ENCODE data around the gene CHIC1.
"Not testable (repeated sequence)": the region's sequence is repeated elsewhere in the genome, so short reads cannot be mapped to it uniquely, and the experiment has no call there.

Gene CHIC1

DNA sequence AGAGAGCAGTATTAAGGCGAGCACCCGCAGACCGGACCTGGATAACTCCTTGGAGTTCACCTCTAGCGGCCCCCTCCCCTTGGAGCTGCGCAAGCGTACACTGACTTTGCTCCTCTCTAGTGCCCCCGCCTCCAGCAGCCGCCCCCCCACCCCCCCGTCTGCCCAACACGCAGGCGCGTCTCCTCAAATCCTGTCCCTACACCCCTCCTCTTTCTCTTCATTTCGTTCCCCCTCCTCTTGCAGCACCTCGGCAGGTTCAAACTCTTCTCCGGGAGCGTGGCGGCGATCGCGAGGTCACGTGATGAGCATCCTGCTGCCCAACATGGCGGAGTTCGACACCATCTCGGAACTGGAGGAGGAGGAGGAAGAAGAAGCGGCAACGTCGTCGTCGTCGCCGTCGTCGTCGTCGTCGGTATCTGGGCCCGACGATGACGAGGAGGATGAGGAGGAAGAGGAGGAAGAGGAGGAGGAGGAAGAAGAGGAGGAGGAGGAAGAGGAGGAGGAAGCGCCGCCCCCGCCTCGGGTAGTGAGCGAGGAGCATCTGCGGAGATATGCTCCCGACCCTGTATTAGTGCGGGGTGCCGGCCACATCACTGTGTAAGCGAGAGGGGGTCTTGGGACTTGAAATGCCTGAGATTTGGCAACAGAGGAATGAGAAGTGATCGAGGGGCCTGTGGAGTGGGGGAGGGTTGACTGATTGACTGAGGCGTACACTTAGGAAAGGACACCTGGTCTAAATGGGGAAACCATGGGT, at the start of gene CHIC1:
Gene CHIC1, plus strand, starts transcription at position 214 of the 754 bp plus-strand sequence. Its CDS starts 88 bp downstream, at position 302.
- peaks cover 9% of the 10 kb centered on the region for H3K4me1 ChIP-seq
- no peaks in the 10 kb centered on the region for H3K9me3 ChIP-seq
- H3K27me3 ChIP-seq: peaks cover 90% of the 10 kb centered on the region
- H3K36me3 ChIP-seq: no peaks in the 10 kb centered on the region
- peak within 1 kb of the TSS; percentile 69 for H3K4me3 ChIP-seq
- peak within 1 kb of the TSS; percentile 81 for H3K27ac ChIP-seq
- peak within 1 kb of the TSS; percentile 74 for H3K9ac ChIP-seq
- H4K20me1 ChIP-seq: 0 out of 2 replicates have a peak, but pooled peaks cover 10% of the 10 kb centered on the region
- TF ChIP-seq Cebpa-rat (IDR thresholded peaks at IDR 0.05): no peak
- H3K4me2 ChIP-seq: peak within 1 kb of the TSS; percentile 76

- not testable (repeated sequence) for H3K4me3 ChIP-seq, H4K20me1 ChIP-seq, H3K9ac ChIP-seq, H3K27ac ChIP-seq, H3K4me1 ChIP-seq, H3K36me3 ChIP-seq, H3K4me2 ChIP-seq, H3K9me3 ChIP-seq
- peaks cover 74% of the 10 kb centered on the region for H3K27me3 ChIP-seq
Measured at GRCh38 chrX:73522823-73523222, 40.2 kb upstream of the CHIC1 start.

- no peak overlapping the region for H3K4me3 ChIP-seq
- H3K9ac ChIP-seq: no peak overlapping the region
- no peak for TF ChIP-seq Cebpa-rat (IDR thresholded peaks at IDR 0.05)
- H3K27ac ChIP-seq: no peak overlapping the region
- H3K4me2 ChIP-seq: no peak overlapping the region
- peaks cover 6% of the 10 kb centered on the region for H3K9me3 ChIP-seq
- H3K36me3 ChIP-seq: no peaks in the 10 kb centered on the region
- H3K4me1 ChIP-seq: no peaks in the 10 kb centered on the region
- H3K27me3 ChIP-seq: peaks cover 70% of the 10 kb centered on the region
- H4K20me1 ChIP-seq: no peaks in the 10 kb centered on the region
Measured at GRCh38 chrX:73524906-73525305, 38.1 kb upstream of the CHIC1 start.

DNA sequence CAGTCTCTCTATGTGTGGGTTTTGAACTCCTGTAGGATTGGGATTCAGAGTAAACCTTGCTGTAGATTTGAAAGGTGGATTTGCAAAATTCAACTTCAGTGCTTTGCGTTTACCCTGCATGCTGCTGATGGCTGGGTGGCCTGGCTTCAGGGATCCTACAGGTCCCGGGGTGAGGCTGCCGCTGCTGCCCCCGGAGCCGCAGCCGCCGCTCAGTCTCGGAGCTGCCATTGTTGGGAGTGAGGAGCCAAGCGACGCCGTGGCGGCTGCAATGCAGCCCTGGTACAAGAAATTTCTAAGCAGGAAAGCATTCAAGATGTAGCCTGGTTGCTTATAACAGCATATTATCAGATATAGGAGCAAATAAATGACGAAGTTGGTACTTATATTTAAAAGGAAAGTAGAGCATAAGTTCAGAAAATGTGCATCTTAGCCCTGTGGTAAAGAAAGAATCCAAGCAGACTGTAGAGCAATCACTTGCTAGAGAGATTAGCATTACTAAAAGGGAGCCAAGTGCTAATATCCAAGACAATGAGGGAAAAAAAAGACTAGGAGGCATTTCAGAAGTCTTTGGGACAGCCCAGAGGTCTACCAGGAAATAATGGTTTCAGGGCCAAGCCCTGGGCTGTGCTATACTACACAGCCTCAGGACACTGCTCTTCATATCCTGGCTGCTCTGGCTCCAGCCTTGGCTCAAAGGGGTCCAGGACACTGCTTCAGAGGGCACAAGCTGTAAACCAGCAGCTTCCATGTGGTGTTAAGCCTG, 36.9 kb upstream of the CHIC1 start:
- no peak overlapping the region for H3K4me2 ChIP-seq
- no peak overlapping the region for H3K27ac ChIP-seq
- TF ChIP-seq Cebpa-rat (IDR thresholded peaks at IDR 0.05): no peak

DNA sequence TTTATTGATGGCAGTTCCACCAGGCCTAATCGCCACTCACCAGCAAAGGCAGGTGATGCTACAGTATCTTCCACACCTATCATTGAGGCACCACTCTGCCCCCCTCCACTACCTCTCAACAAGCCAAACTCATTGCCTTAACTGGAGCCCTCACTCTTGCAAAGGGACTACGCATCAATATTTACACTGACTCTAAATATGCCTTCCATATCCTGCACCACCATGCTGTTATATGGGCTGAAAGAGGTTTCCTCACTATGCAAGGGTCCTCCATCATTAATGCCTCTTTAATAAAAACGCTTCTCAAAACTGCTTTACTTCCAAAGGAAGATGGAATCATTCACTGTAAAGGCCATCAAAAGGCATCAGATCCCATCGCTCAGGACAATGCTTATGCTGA, 31.3 kb upstream of the CHIC1 start:
- H3K9ac ChIP-seq, H3K36me3 ChIP-seq: not testable (repeated sequence)

More for the DNA sequence above, 36.9 kb upstream of the CHIC1 start:
- Histone ChIP-seq H3K4me1 (no peaks in the 10 kb centered on the region), H3K9me3 (peaks cover 8% of the 10 kb centered on the region), H3K27me3 (peaks cover 70% of the 10 kb centered on the region), H3K36me3 (no peaks in the 10 kb centered on the region), H3K4me3 (no peak overlapping the region), H3K9ac (no peak overlapping the region), H4K20me1 (no peaks in the 10 kb centered on the region)

DNA sequence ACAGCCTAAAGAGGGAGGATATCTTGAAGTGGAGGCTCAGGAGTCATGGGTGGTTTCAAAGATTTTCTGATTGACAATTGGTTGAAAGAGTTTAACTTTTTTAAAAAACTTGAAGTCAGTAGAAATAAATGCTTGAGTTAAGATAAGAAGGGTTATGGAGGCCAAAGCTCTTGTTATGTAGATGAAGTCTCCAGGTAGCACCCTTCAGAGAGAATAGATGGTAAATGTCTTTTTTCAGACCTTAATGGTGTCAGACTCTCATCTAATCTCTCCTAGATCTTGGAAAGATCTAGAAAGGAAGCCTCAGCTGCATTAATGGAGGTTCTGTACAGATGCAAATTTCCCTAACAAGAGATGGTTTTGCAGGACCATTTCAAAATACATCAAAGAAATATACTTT, 6.8 kb upstream of the CHIC1 start:
- no peaks in the 10 kb centered on the region for H3K9me3 ChIP-seq
- H3K4me2 ChIP-seq: no peak overlapping the region
- H3K27me3 ChIP-seq: peaks cover 66% of the 10 kb centered on the region
- no peak for TF ChIP-seq Cebpa-rat (IDR thresholded peaks at IDR 0.05)
- H4K20me1 ChIP-seq: no peaks in the 10 kb centered on the region
- no peaks in the 10 kb centered on the region for H3K36me3 ChIP-seq
- no peak overlapping the region for H3K27ac ChIP-seq
- no peak overlapping the region for H3K4me3 ChIP-seq
- no peaks in the 10 kb centered on the region for H3K4me1 ChIP-seq
- no peak overlapping the region for H3K9ac ChIP-seq

More for the DNA sequence above, 31.3 kb upstream of the CHIC1 start:
- not testable (repeated sequence) for H3K4me1 ChIP-seq, H3K4me3 ChIP-seq, H3K27ac ChIP-seq, H4K20me1 ChIP-seq, H3K4me2 ChIP-seq
- Histone ChIP-seq H3K9me3 (peaks cover 18% of the 10 kb centered on the region), H3K27me3 (peaks cover 50% of the 10 kb centered on the region)

GRCh38 chrX:73561801-73562200, 1.2 kb upstream of the CHIC1 start:
- Histone ChIP-seq H4K20me1 (0 out of 2 replicates have a peak, but pooled peaks cover 2% of the 10 kb centered on the region), H3K9ac (0 out of 2 replicates have a peak overlapping the region, but pooled peaks have one; percentile 68), H3K4me1 (peaks cover 9% of the 10 kb centered on the region), H3K4me3 (peak overlapping the region; percentile 69), H3K36me3 (no peaks in the 10 kb centered on the region), H3K27ac (no peak overlapping the region), H3K9me3 (no peaks in the 10 kb centered on the region), H3K4me2 (peak overlapping the region; percentile 76), H3K27me3 (peaks cover 89% of the 10 kb centered on the region)
- no peak for TF ChIP-seq Cebpa-rat (IDR thresholded peaks at IDR 0.05)

- H3K9ac ChIP-seq: peak overlapping the region; percentile 68
- 0 out of 2 replicates have a peak, but pooled peaks cover 5% of the 10 kb centered on the region for H4K20me1 ChIP-seq
- H3K27me3 ChIP-seq: peaks cover 90% of the 10 kb centered on the region
- H3K27ac ChIP-seq: peak overlapping the region; percentile 36; the same call in 1 of the 2 replicates
- no peaks in the 10 kb centered on the region for H3K9me3 ChIP-seq
- H3K4me3 ChIP-seq: peak overlapping the region; percentile 69
- H3K36me3 ChIP-seq: no peaks in the 10 kb centered on the region
- TF ChIP-seq Cebpa-rat (IDR thresholded peaks at IDR 0.05): no peak
- H3K4me1 ChIP-seq: peaks cover 9% of the 10 kb centered on the region
- peak overlapping the region; percentile 76 for H3K4me2 ChIP-seq
Measured at GRCh38 chrX:73562458-73562857, 539 bp upstream of the CHIC1 start.

GRCh38 chrX:73563738-73564068, 706 bp downstream of the CHIC1 start:
- Histone ChIP-seq H3K4me2 (peak overlapping the region; percentile 55), H3K27me3 (peaks cover 89% of the 10 kb centered on the region), H3K36me3 (no peaks in the 10 kb centered on the region), H3K9ac (peak overlapping the region; percentile 74), H3K4me3 (peak overlapping the region; percentile 69), H3K27ac (peak overlapping the region; percentile 81), H3K4me1 (peaks cover 9% of the 10 kb centered on the region), H4K20me1 (0 out of 2 replicates have a peak, but pooled peaks cover 10% of the 10 kb centered on the region), H3K9me3 (no peaks in the 10 kb centered on the region)
- TF ChIP-seq Cebpa-rat (IDR thresholded peaks at IDR 0.05): no peak

GRCh38 chrX:73577361-73577760, 14.4 kb downstream of the CHIC1 start:
- no peak overlapping the region for H3K4me2 ChIP-seq
- TF ChIP-seq Cebpa-rat (IDR thresholded peaks at IDR 0.05): no peak
- peaks cover 21% of the 10 kb centered on the region for H3K9me3 ChIP-seq

More at GRCh38 chrX:73577361-73577760, 14.4 kb downstream of the CHIC1 start:
- Histone ChIP-seq H3K27ac (no peak overlapping the region), H4K20me1 (0 out of 2 replicates have a peak, but pooled peaks cover 5% of the 10 kb centered on the region), H3K4me1 (no peaks in the 10 kb centered on the region), H3K9ac (no peak overlapping the region), H3K36me3 (no peaks in the 10 kb centered on the region), H3K27me3 (peaks cover 53% of the 10 kb centered on the region), H3K4me3 (no peak overlapping the region)
